ENCODE results near the gene SLC9B1. TPM values are rescaled to one million over a fixed set of nuclear protein-coding genes. Genes with fewer than 3 reads are reported as not detected.

Gene SLC9B1
- total and polyA plus RNA-seq, 2 of the 13 experiments (the other 11 are each of a cell fraction or from before 2014, with no cell fraction given) = 0.17 to 0.20 TPM

- TF ChIP-seq BRCA1 (CRISPR knock-in tag; IDR thresholded peaks at IDR 0.05) (0 out of 2 replicates have a peak, but pooled peaks have one; percentile 57), FOXC1 (CRISPR knock-in tag; IDR thresholded peaks at IDR 0.05; ENCODE audit: borderline replicate concordance) (peak; percentile 89), ZFP90 (CRISPR knock-in tag; IDR thresholded peaks at IDR 0.05; ENCODE audit: borderline replicate concordance) (peak; percentile 52; the same call in 1 of the 2 replicates), ZNF224 (CRISPR knock-in tag; IDR thresholded peaks at IDR 0.05) (no peak), ZFP1 (CRISPR knock-in tag; IDR thresholded peaks at IDR 0.05) (peak; percentile 55; the same call in 1 of the 2 replicates), ZNF562 (CRISPR knock-in tag; IDR thresholded peaks at IDR 0.05; ENCODE audit: borderline replicate concordance) (0 out of 2 replicates have a peak, but pooled peaks have one; percentile 50), ZNF354B (CRISPR knock-in tag; IDR thresholded peaks at IDR 0.05) (no peak; the same call in 1 of the 2 replicates), ZNF329 (CRISPR knock-in tag; IDR thresholded peaks at IDR 0.05; ENCODE audit: low read depth) (no peak), SMAD3 (CRISPR knock-in tag; IDR thresholded peaks at IDR 0.05) (peak; percentile 69), CBX1 (IDR thresholded peaks at IDR 0.05; ENCODE audit: low read depth) (no peak), RXRA (CRISPR knock-in tag; IDR thresholded peaks at IDR 0.05) (peak; percentile 67; the same call in 1 of the 2 replicates), MAFF (IDR thresholded peaks at IDR 0.05; ENCODE audit: low read depth, low read length) (no peak), NFKB2 (CRISPR knock-in tag; IDR thresholded peaks at IDR 0.05; ENCODE audit: borderline replicate concordance) (peak; percentile 92; the same call in 1 of the 2 replicates), RCOR2 (CRISPR knock-in tag; IDR thresholded peaks at IDR 0.05) (no peak), ZNF207 (IDR thresholded peaks at IDR 0.05; ENCODE audit: borderline replicate concordance) (no peak), CSRNP1 (CRISPR knock-in tag; IDR thresholded peaks at IDR 0.05) (peak; percentile 69; the same call in 1 of the 2 replicates), ZNF3 (CRISPR knock-in tag; IDR thresholded peaks at IDR 0.05) (no peak), ZNF20 (CRISPR knock-in tag; IDR thresholded peaks at IDR 0.05) (no peak), ZNF367 (CRISPR knock-in tag; IDR thresholded peaks at IDR 0.05; ENCODE audit: borderline replicate concordance) (no peak), ESRRA (CRISPR knock-in tag; IDR thresholded peaks at IDR 0.05; ENCODE audit: low read depth) (no peak)
- TF ChIP-seq, protein P1, sequence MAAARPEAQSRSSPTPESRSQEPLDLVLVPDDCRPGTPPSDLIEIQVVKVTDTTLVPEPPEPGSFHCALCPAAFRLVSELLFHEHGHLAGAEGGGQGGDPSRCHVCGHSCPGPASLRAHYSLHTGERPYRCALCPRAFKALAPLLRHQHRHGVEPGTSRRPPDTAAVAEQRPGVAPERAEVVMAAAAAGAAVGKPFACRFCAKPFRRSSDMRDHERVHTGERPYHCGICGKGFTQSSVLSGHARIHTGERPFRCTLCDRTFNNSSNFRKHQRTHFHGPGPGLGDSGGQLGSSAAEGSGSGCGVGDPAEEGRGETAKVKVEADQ (CRISPR knock-in tag; IDR thresholded peaks at IDR 0.05; ENCODE audit: borderline replicate concordance) = peak; percentile 53; the same call in 1 of the 2 replicates
- TF ChIP-seq, protein P2, sequence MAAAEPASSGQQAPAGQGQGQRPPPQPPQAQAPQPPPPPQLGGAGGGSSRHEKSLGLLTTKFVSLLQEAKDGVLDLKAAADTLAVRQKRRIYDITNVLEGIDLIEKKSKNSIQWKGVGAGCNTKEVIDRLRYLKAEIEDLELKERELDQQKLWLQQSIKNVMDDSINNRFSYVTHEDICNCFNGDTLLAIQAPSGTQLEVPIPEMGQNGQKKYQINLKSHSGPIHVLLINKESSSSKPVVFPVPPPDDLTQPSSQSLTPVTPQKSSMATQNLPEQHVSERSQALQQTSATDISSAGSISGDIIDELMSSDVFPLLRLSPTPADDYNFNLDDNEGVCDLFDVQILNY (CRISPR knock-in tag; conservative IDR thresholded peaks at IDR 0.05) = 0 out of 2 replicates have a peak, but pooled peaks have one; percentile 42
- TF ChIP-seq, protein P3, sequence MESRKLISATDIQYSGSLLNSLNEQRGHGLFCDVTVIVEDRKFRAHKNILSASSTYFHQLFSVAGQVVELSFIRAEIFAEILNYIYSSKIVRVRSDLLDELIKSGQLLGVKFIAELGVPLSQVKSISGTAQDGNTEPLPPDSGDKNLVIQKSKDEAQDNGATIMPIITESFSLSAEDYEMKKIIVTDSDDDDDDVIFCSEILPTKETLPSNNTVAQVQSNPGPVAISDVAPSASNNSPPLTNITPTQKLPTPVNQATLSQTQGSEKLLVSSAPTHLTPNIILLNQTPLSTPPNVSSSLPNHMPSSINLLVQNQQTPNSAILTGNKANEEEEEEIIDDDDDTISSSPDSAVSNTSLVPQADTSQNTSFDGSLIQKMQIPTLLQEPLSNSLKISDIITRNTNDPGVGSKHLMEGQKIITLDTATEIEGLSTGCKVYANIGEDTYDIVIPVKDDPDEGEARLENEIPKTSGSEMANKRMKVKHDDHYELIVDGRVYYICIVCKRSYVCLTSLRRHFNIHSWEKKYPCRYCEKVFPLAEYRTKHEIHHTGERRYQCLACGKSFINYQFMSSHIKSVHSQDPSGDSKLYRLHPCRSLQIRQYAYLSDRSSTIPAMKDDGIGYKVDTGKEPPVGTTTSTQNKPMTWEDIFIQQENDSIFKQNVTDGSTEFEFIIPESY (CRISPR knock-in tag; IDR thresholded peaks at IDR 0.05) = 0 out of 2 replicates have a peak, but pooled peaks have one; percentile 27
These were observed at the start of gene SLC9B1 (continued) for GRCh38 chr4:103019308-103020124.
